Fibroblast of villous mesenchyme (primary cell): ENCODE measurements around the gene EXOC3L1. TPM values are rescaled to one million over a fixed set of nuclear protein-coding genes. Genes with fewer than 3 reads are reported as not detected.

Experiments
- DNase-seq: peaks from one replicate; pipeline ENCODE4 v3.0.0-alpha.2; 2010; ENCODE audit warnings: low read depth
- H3K4me3 ChIP-seq: 2 replicates; pipeline ENCODE4 v1.5.1; 2011; ENCODE audit warnings: low read depth, mild to moderate bottlenecking, low read length
- total RNA-seq: library from RNA; depleted of rRNA; stranded (reverse); fragments of >200 nt; gene quantifications from 2 replicates; pipeline ENCODE4 v1.2.3, GENCODE V29; 2012
- TF ChIP-seq, protein P1 (sequence below): IDR thresholded peaks from 2 replicates; pipeline ENCODE4 v1.5.1; 2012; ENCODE audit warnings: low read depth, mild to moderate bottlenecking, low read length; ENCODE audit not compliant: insufficient read depth

The EXOC3L1 gene
- total RNA-seq, 1 donor: not detected

GRCh38 chr16:67197704-67198103 is 7.8 kb upstream of the EXOC3L1 start:
- no peak for DNase-seq
- TF ChIP-seq, protein P1, sequence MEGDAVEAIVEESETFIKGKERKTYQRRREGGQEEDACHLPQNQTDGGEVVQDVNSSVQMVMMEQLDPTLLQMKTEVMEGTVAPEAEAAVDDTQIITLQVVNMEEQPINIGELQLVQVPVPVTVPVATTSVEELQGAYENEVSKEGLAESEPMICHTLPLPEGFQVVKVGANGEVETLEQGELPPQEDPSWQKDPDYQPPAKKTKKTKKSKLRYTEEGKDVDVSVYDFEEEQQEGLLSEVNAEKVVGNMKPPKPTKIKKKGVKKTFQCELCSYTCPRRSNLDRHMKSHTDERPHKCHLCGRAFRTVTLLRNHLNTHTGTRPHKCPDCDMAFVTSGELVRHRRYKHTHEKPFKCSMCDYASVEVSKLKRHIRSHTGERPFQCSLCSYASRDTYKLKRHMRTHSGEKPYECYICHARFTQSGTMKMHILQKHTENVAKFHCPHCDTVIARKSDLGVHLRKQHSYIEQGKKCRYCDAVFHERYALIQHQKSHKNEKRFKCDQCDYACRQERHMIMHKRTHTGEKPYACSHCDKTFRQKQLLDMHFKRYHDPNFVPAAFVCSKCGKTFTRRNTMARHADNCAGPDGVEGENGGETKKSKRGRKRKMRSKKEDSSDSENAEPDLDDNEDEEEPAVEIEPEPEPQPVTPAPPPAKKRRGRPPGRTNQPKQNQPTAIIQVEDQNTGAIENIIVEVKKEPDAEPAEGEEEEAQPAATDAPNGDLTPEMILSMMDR: no peak

DNA sequence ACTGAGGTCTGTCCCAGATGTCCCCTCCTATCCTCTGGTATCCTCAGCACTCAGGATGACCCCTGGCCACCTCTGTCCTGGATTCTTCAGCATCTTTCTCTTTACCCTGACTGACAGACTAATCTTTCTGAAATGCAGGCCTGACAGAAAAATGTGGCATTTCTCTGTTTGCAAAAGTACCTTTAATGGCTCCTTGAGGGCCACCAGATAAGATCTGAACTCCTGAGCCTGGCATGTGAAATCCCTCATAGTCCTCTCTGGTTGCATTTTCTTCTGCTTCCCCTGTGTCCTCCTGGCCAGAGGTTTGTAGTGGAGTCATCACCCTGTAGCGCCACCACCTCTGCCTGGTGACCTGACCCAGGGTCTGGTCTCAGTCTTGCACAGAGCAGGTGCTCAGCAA is 6.9 kb upstream of the EXOC3L1 start:
- no peak for DNase-seq
- H3K4me3 ChIP-seq: no peak overlapping the region
- TF ChIP-seq, protein P1: no peak

More at GRCh38 chr16:67197704-67198103, 7.8 kb upstream of the EXOC3L1 start:
- H3K4me3 ChIP-seq: no peak overlapping the region

DNA sequence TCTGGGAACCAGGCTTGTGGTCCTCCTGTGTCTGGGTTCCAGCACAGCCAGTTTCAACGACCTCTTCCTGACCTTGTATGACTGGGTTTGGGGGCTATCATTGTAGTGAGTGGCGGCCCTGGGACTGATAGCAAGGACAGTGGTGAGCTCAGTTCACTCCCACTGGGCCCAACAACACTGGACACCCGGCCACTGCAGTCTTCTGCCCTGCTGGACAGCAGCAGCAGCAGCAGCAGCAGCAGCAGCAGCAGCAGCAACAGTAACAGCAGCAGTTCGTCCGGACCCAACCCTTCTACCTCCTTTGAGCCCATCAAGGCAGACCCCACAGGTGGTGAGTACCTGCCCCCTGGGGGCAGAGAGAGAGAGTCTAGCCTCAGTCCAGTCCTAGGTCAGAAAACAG is 5.7 kb upstream of the EXOC3L1 start:
- TF ChIP-seq, protein P1: no peak
- no peak for DNase-seq
- no peak overlapping the region for H3K4me3 ChIP-seq

GRCh38 chr16:67194260-67194659 is 4.3 kb upstream of the EXOC3L1 start:
- no peak for DNase-seq
- TF ChIP-seq, protein P1: no peak
- H3K4me3 ChIP-seq: no peak overlapping the region

DNA sequence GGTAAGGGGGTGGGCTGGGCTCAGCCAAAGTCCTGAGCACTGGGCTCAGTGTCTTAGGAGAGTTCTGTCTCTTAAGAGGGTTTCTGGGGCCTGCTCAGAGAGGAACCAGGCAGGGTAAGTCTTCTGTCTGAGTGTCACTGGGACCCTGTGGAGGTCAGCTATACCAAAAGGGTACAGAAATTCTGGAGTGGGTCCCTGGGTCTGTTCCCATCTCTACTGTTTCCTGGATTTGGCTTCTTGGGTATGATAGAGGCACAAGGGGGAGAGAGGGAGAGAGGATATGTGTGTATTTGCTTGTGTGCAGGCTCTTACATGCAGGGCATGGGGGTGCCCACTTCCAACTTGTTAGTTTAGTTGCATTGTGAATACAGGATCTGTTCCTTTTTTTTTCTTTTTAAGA is 3.6 kb upstream of the EXOC3L1 start:
- TF ChIP-seq, protein P1: no peak
- no peak for DNase-seq
- H3K4me3 ChIP-seq: peak overlapping the region; percentile 96

GRCh38 chr16:67192781-67193361 is 2.9 kb upstream of the EXOC3L1 start:
- TF ChIP-seq, protein P1: no peak
- peak overlapping the region; percentile 96 for H3K4me3 ChIP-seq
- DNase-seq: no peak
